Tibial nerve (tissue), 4 donors: ENCODE results near the gene CDK13.

Experiments used
- CTCF ChIP-seq, 5 experiments: fragments of 200-600 bp in 3 of 5; fragments of 450-650 bp in 2 of 5; sonication (generic) in 3 of 5; IDR thresholded peaks; one replicate each; pipeline ENCODE4 v1.5.1; 2016 to 2019; ENCODE audit warnings: antibody characterized with exemption in 5 of 5, mild to moderate bottlenecking in 3 of 5, moderate library complexity in 2 of 5
- EP300 ChIP-seq, 2 donors: sonication (generic); formaldehyde crosslinking; IDR thresholded peaks; one replicate each; pipeline ENCODE4 v1.6.1; 2017; ENCODE audit warnings: antibody characterized with exemption in 2 of 2, mild to moderate bottlenecking in 1 of 2
- POLR2A ChIP-seq, 2 donors: fragments of 450-650 bp; IDR thresholded peaks; one replicate each; pipeline ENCODE4 v1.6.1; 2017; ENCODE audit warnings: antibody characterized with exemption in 2 of 2, mild to moderate bottlenecking in 2 of 2, moderate library complexity in 2 of 2

- TF ChIP-seq CTCF (IDR thresholded peaks at IDR 0.05): peak; percentile 96 to 100 (median 99)
- no peak for TF ChIP-seq POLR2A (IDR thresholded peaks at IDR 0.05)
- TF ChIP-seq EP300 (IDR thresholded peaks at IDR 0.05): peak; percentile 19 to 93
Measured at GRCh38 chr7:40134428-40135316, 184.6 kb downstream of the CDK13 start, which contains the start of the genes MPLKIP and SUGCT.
